ENCODE data around the gene ACYP2.

Gene ACYP2

GRCh38 chr2:54161660-54162424 is 46.4 kb downstream of the ACYP2 start:
- DNase-seq = no peak
- Mint-ChIP-seq H3K9me3 (no peaks in the 10 kb centered on the region), H3K4me1 (ENCODE audit: low read depth) (no peaks in the 10 kb centered on the region), H3K36me3 (ENCODE audit: low read depth) (no peaks in the 10 kb centered on the region), H3K4me3 (no peak overlapping the region), H3K27me3 (no peaks in the 10 kb centered on the region), H3K27ac (no peak overlapping the region)

GRCh38 chr2:54164106-54164505 is 48.7 kb downstream of the ACYP2 start:
- Mint-ChIP-seq H3K4me3 (no peak overlapping the region), H3K36me3 (ENCODE audit: low read depth) (peaks cover 3% of the 10 kb centered on the region), H3K9me3 (no peaks in the 10 kb centered on the region), H3K4me1 (ENCODE audit: low read depth) (no peaks in the 10 kb centered on the region), H3K27ac (no peak overlapping the region), H3K27me3 (no peaks in the 10 kb centered on the region)
- no peak for DNase-seq

GRCh38 chr2:54166121-54166773 is 50.8 kb downstream of the ACYP2 start:
- no peak for DNase-seq
- Mint-ChIP-seq H3K27ac (no peak overlapping the region), H3K27me3 (no peaks in the 10 kb centered on the region), H3K9me3 (no peaks in the 10 kb centered on the region), H3K4me3 (no peak overlapping the region), H3K4me1 (ENCODE audit: low read depth) (no peaks in the 10 kb centered on the region), H3K36me3 (ENCODE audit: low read depth) (peaks cover 4% of the 10 kb centered on the region)

GRCh38 chr2:54176577-54176976 is 61.2 kb downstream of the ACYP2 start:
- Mint-ChIP-seq H3K4me1 (ENCODE audit: low read depth) (no peaks in the 10 kb centered on the region), H3K36me3 (ENCODE audit: low read depth) (no peaks in the 10 kb centered on the region), H3K27me3 (no peaks in the 10 kb centered on the region), H3K27ac (no peak overlapping the region), H3K9me3 (no peaks in the 10 kb centered on the region), H3K4me3 (no peak overlapping the region)
- DNase-seq = no peak

GRCh38 chr2:54183281-54183680 is 67.9 kb downstream of the ACYP2 start:
- no peaks in the 10 kb centered on the region for H3K4me1 Mint-ChIP-seq (ENCODE audit: low read depth)
- H3K27me3 Mint-ChIP-seq = no peaks in the 10 kb centered on the region
- H3K36me3 Mint-ChIP-seq (ENCODE audit: low read depth) = no peaks in the 10 kb centered on the region
- no peak for DNase-seq
- H3K4me3 Mint-ChIP-seq = no peak overlapping the region
- H3K9me3 Mint-ChIP-seq = no peaks in the 10 kb centered on the region
- H3K27ac Mint-ChIP-seq = no peak overlapping the region

GRCh38 chr2:54183972-54184371 is 68.6 kb downstream of the ACYP2 start:
- DNase-seq = no peak
- Mint-ChIP-seq H3K36me3 (ENCODE audit: low read depth) (no peaks in the 10 kb centered on the region), H3K27me3 (no peaks in the 10 kb centered on the region), H3K4me1 (ENCODE audit: low read depth) (no peaks in the 10 kb centered on the region), H3K9me3 (no peaks in the 10 kb centered on the region), H3K27ac (no peak overlapping the region), H3K4me3 (no peak overlapping the region)

- Mint-ChIP-seq H3K27ac (no peak overlapping the region), H3K4me3 (no peak overlapping the region), H3K4me1 (ENCODE audit: low read depth) (no peaks in the 10 kb centered on the region), H3K9me3 (no peaks in the 10 kb centered on the region), H3K36me3 (ENCODE audit: low read depth) (no peaks in the 10 kb centered on the region), H3K27me3 (no peaks in the 10 kb centered on the region)
- DNase-seq = no peak
These were observed 69.7 kb downstream of the ACYP2 start for GRCh38 chr2:54185105-54185504.

- H3K4me1 Mint-ChIP-seq (ENCODE audit: low read depth) = no peaks in the 10 kb centered on the region
- H3K27ac Mint-ChIP-seq = no peak overlapping the region
- no peaks in the 10 kb centered on the region for H3K36me3 Mint-ChIP-seq (ENCODE audit: low read depth)
- H3K27me3 Mint-ChIP-seq = no peaks in the 10 kb centered on the region
- H3K4me3 Mint-ChIP-seq = no peak overlapping the region
- H3K9me3 Mint-ChIP-seq = no peaks in the 10 kb centered on the region
- DNase-seq = no peak
These were observed 71.9 kb downstream of the ACYP2 start for GRCh38 chr2:54187331-54187730.

- Mint-ChIP-seq H3K9me3 (no peaks in the 10 kb centered on the region), H3K36me3 (ENCODE audit: low read depth) (no peaks in the 10 kb centered on the region), H3K27me3 (no peaks in the 10 kb centered on the region), H3K27ac (no peak overlapping the region), H3K4me3 (no peak overlapping the region), H3K4me1 (ENCODE audit: low read depth) (no peaks in the 10 kb centered on the region)
- DNase-seq = no peak
These were observed 74.1 kb downstream of the ACYP2 start for GRCh38 chr2:54189539-54189938.

GRCh38 chr2:54191361-54192135 is 76.1 kb downstream of the ACYP2 start:
- Mint-ChIP-seq H3K27ac (no peak overlapping the region), H3K36me3 (ENCODE audit: low read depth) (no peaks in the 10 kb centered on the region), H3K4me3 (no peak overlapping the region), H3K4me1 (ENCODE audit: low read depth) (no peaks in the 10 kb centered on the region), H3K27me3 (no peaks in the 10 kb centered on the region), H3K9me3 (no peaks in the 10 kb centered on the region)
- DNase-seq = no peak

GRCh38 chr2:54194761-54195750 is 79.6 kb downstream of the ACYP2 start:
- H3K9me3 Mint-ChIP-seq = no peaks in the 10 kb centered on the region
- no peak overlapping the region for H3K27ac Mint-ChIP-seq
- H3K27me3 Mint-ChIP-seq = no peaks in the 10 kb centered on the region
- no peak overlapping the region for H3K4me3 Mint-ChIP-seq
- no peaks in the 10 kb centered on the region for H3K4me1 Mint-ChIP-seq (ENCODE audit: low read depth)
- DNase-seq = no peak
- H3K36me3 Mint-ChIP-seq (ENCODE audit: low read depth) = no peaks in the 10 kb centered on the region

- Mint-ChIP-seq H3K4me1 (ENCODE audit: low read depth) (no peaks in the 10 kb centered on the region), H3K4me3 (no peak overlapping the region), H3K36me3 (ENCODE audit: low read depth) (no peaks in the 10 kb centered on the region), H3K27ac (no peak overlapping the region), H3K9me3 (no peaks in the 10 kb centered on the region), H3K27me3 (no peaks in the 10 kb centered on the region)
- no peak for DNase-seq
These were observed 81.2 kb downstream of the ACYP2 start for GRCh38 chr2:54196646-54197045.

- H3K4me1 Mint-ChIP-seq (ENCODE audit: low read depth) = peaks cover 6% of the 10 kb centered on the region
- H3K9me3 Mint-ChIP-seq = no peaks in the 10 kb centered on the region
- no peak overlapping the region for H3K27ac Mint-ChIP-seq
- no peaks in the 10 kb centered on the region for H3K27me3 Mint-ChIP-seq
- no peaks in the 10 kb centered on the region for H3K36me3 Mint-ChIP-seq (ENCODE audit: low read depth)
- no peak for DNase-seq
- H3K4me3 Mint-ChIP-seq = no peak overlapping the region
These were observed 89.1 kb downstream of the ACYP2 start for GRCh38 chr2:54204476-54204875.

GRCh38 chr2:54206596-54206995 is 91.2 kb downstream of the ACYP2 start:
- Mint-ChIP-seq H3K4me3 (no peak overlapping the region), H3K9me3 (no peaks in the 10 kb centered on the region), H3K27ac (no peak overlapping the region), H3K4me1 (ENCODE audit: low read depth) (peaks cover 6% of the 10 kb centered on the region), H3K27me3 (no peaks in the 10 kb centered on the region), H3K36me3 (ENCODE audit: low read depth) (no peaks in the 10 kb centered on the region)
- no peak for DNase-seq

Data from activated T-cell treated with anti-CD3 and anti-CD28 coated beads, Interleukin-2, amount 50 U/mL, for 24 hours (primary cell).